Endothelial cell of umbilical vein (primary cell): Measurements from ENCODE around the gene HCK. TPM values are rescaled to one million over a fixed set of nuclear protein-coding genes. Genes with fewer than 3 reads are reported as not detected.

ENCODE experiments used
- BruUV-seq: library from RNA; stranded (reverse); fragments of 400-500 nt; replicated peaks from 2 replicates; lab custom pipeline; 2021; lab: Mats Ljungman, UMichigan
- CTCF ChIA-PET: fragments of 300-600, 350-600 bp; sonication (Branson Sonifier 250); formaldehyde crosslinking; loops from one replicate; lab custom pipeline; 2021; ENCODE audit warnings: antibody characterized with exemption, inconsistent platforms; lab: Charles Lee
- POLR2A ChIA-PET: fragments of 300-600, 350-600 bp; sonication (Branson Sonifier 250); formaldehyde crosslinking; loops from one replicate; lab custom pipeline; 2021; ENCODE audit warnings: antibody characterized with exemption, inconsistent platforms; lab: Charles Lee
- DNase-seq: peaks from one replicate; pipeline ENCODE4 v3.0.0-alpha.2; 2011; ENCODE audit warnings: low read depth, low spot score
- FAIRE-seq: peaks from 2 replicates; lab custom pipeline; 2011; peaks lifted over from hg19 to GRCh38; lab: Jason Lieb, UNC
- H2AFZ ChIP-seq: 2 replicates; pipeline ENCODE4 v1.6.0; 2012; ENCODE audit warnings: low read depth, low read length, control low read depth, inconsistent platforms
- H3K27ac ChIP-seq: 2 replicates; pipeline ENCODE4 v1.5.1; 2011; ENCODE audit warnings: low read depth, mild to moderate bottlenecking, control low read depth, low read length, moderate library complexity; ENCODE audit not compliant: insufficient read depth
- H3K27me3 ChIP-seq, 2 experiments: 2 replicates each; pipeline versions ENCODE4 v1.6.0 to v1.6.1; 2011; ENCODE audit warnings: low read length in 2 of 2, mixed read lengths in 1 of 2; ENCODE audit not compliant: control insufficient read depth in 2 of 2, insufficient read depth in 2 of 2
- H3K36me3 ChIP-seq, 2 experiments: 2 replicates in 1 of 2; 3 replicates in 1 of 2; pipeline ENCODE4 v1.5.1; 2011; ENCODE audit warnings: low read length in 2 of 2, mild to moderate bottlenecking in 1 of 2, moderate library complexity in 1 of 2; ENCODE audit not compliant: control insufficient read depth in 2 of 2, insufficient read depth in 2 of 2; ENCODE audit errors: extremely low read depth in 1 of 2
- H3K4me1 ChIP-seq: 3 replicates; pipeline ENCODE4 v1.5.1; 2011; ENCODE audit warnings: mild to moderate bottlenecking, low read length; ENCODE audit not compliant: control insufficient read depth, insufficient read depth; ENCODE audit errors: extremely low read depth
- H3K4me2 ChIP-seq: 2 replicates; pipeline ENCODE4 v1.6.1; 2011; ENCODE audit warnings: low read length, control low read depth, mixed read lengths; ENCODE audit not compliant: insufficient read depth
- H3K4me3 ChIP-seq, 3 experiments: fragments of 200-600 bp in 1 of 3; sonication (generic), shearing (Covaris generic) in 1 of 3; replicated peaks in 1 of 3; 2 replicates each; pipeline ENCODE4 v1.5.1; 2011 to 2016; ENCODE audit warnings: control low read depth in 3 of 3, low read length in 3 of 3, mild to moderate bottlenecking in 2 of 3, inconsistent platforms in 1 of 3, low read depth in 1 of 3, moderate library complexity in 1 of 3; ENCODE audit not compliant: insufficient read depth in 1 of 3
- H3K79me2 ChIP-seq: 2 replicates; pipeline ENCODE4 v1.6.0; 2012; ENCODE audit warnings: low read length, inconsistent platforms; ENCODE audit not compliant: control insufficient read depth, insufficient read depth
- H3K9ac ChIP-seq: replicated peaks from 2 replicates; pipeline ENCODE3; 2011; ENCODE audit warnings: low read length, control low read depth; ENCODE audit not compliant: insufficient read depth; ENCODE audit errors: extremely low read depth
- H3K9me1 ChIP-seq: replicated peaks from 3 replicates; pipeline ENCODE4 v1.6.0; 2011; ENCODE audit warnings: mild to moderate bottlenecking, low read length; ENCODE audit not compliant: control insufficient read depth, insufficient read depth; ENCODE audit errors: extremely low read depth
- H3K9me3 ChIP-seq: replicated peaks from 2 replicates; pipeline ENCODE4 v1.5.1; 2012; ENCODE audit warnings: low read length, inconsistent platforms; ENCODE audit not compliant: control insufficient read depth, insufficient read depth
- H4K20me1 ChIP-seq: replicated peaks from 2 replicates; pipeline ENCODE3; 2011; ENCODE audit warnings: mild to moderate bottlenecking, low read length; ENCODE audit not compliant: control insufficient read depth, insufficient read depth; ENCODE audit errors: extremely low read depth
- EZH2 ChIP-seq: IDR thresholded peaks from 2 replicates; pipeline ENCODE4 v1.6.1; 2012; ENCODE audit warnings: borderline replicate concordance, low read depth, mild to moderate bottlenecking, moderate library complexity, low read length, inconsistent platforms; ENCODE audit not compliant: severe bottlenecking
- FOS ChIP-seq: IDR thresholded peaks from 2 replicates; pipeline ENCODE4 v1.6.1; 2011; ENCODE audit warnings: mild to moderate bottlenecking, low read length, moderate library complexity, borderline replicate concordance; ENCODE audit not compliant: insufficient read depth
- GATA2 ChIP-seq: IDR thresholded peaks from 2 replicates; pipeline ENCODE4 v1.7.0; 2011; ENCODE audit warnings: low read depth, mild to moderate bottlenecking, moderate library complexity, mixed read lengths, low read length; ENCODE audit not compliant: insufficient read length, insufficient read depth
- JUN ChIP-seq: IDR thresholded peaks from 2 replicates; pipeline ENCODE4 v1.6.1; 2011; ENCODE audit warnings: borderline replicate concordance, low read depth; ENCODE audit not compliant: insufficient read length, insufficient read depth
- MYC ChIP-seq: IDR thresholded peaks from one replicate; pipeline ENCODE4 v1.6.1; 2011; ENCODE audit warnings: mild to moderate bottlenecking, low read depth, low read length
- POLR2A ChIP-seq: IDR thresholded peaks from 2 replicates; pipeline ENCODE4 v1.6.1; 2012; ENCODE audit warnings: low read depth, mild to moderate bottlenecking, control low read depth, low read length
- POLR2AphosphoS5 ChIP-seq: IDR thresholded peaks from 2 replicates; pipeline ENCODE4 v1.6.1; 2012; ENCODE audit warnings: low read depth, mild to moderate bottlenecking, control low read depth, low read length, moderate library complexity; ENCODE audit not compliant: insufficient read depth
- dilution Hi-C: fragments of 300-500 bp; cut with MboI; formaldehyde crosslinking; loops from one replicate; pipeline ENCODE4 v1.15.0; 2019; ENCODE audit warnings: low sequenced_read_pairs; ENCODE audit not compliant: extremely low pct_ligation_motif_present
- intact Hi-C: fragments of 100-400 bp; cut with micrococcal nuclease; formaldehyde crosslinking; loops from one replicate; pipeline ENCODE4 v1.10.0; 2022
- polyA plus RNA-seq, 4 experiments: library from polyadenylated mRNA; depleted of rRNA in 3 of 4; stranded (reverse) in 3 of 4; unstranded in 1 of 4; fragments of >200 nt; gene quantifications; 2 replicates each; pipeline versions ENCODE4 v1.2.1 to v1.2.3, GENCODE V29; 2011 to 2012; ENCODE audit warnings: missing spikeins in 1 of 4
- total RNA-seq: library from RNA; stranded (reverse); gene quantifications from 2 replicates; pipeline ENCODE4 v1.2.3, GENCODE V29; 2021
- TF ChIP-seq, protein P1 (sequence below): IDR thresholded peaks from 2 replicates; pipeline ENCODE4 v1.6.1; 2011; ENCODE audit not compliant: insufficient read depth, insufficient read length
- TF ChIP-seq, protein P2 (sequence below), 2 donors: IDR thresholded peaks; 1 replicate in 1 of 2; 2 replicates in 1 of 2; pipeline ENCODE4 v1.5.1; 2011; ENCODE audit warnings: low read length in 2 of 2, mild to moderate bottlenecking in 2 of 2, moderate library complexity in 2 of 2, control low read depth in 1 of 2, inconsistent platforms in 1 of 2, low read depth in 1 of 2; ENCODE audit not compliant: insufficient read depth in 1 of 2; ENCODE audit errors: extremely low read depth in 1 of 2

The HCK gene
- total and polyA plus RNA-seq, 2 donors (not counting 3 experiments of a cell fraction or from before 2014, with no cell fraction given) = not detected

DNA sequence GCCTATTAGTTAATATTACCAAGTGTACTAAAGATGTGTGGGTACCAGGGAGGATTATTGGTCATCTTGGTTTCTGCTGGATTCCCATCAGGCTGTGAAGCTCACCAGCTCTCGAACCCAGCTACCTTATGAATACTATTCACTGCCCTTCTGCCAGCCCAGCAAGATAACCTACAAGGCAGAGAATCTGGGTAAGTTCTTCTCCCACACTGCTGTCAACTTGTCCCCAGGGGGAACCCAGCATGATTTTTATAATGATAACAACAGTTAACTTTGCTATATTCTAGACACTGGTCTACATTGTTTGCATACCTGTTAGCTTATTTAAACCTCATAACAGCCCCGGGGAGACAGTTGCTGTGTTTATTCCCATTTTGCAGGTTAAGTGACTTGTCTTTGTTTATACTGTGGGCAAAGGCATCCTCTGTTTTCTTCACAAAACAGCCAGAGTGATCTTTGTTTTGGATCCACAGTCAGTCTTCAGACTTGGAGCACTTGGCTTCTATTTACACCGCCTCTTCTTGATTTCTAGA, 84.0 kb downstream of the HCK start:
- ChIA-PET POLR2A (no interaction called here), CTCF (interaction anchor here (0.6 kb wide), 1 partner anchor 516 kb away, joined by 3 read pairs; no protein-coding TSS in a partner anchor)
- no peaks in the 10 kb centered on the region for H4K20me1 ChIP-seq
- H3K27ac ChIP-seq = no peak overlapping the region
- dilution Hi-C loops = no loop called here
- peaks cover 8% of the 10 kb centered on the region for H3K79me2 ChIP-seq
- H3K9me1 ChIP-seq = no peaks in the 10 kb centered on the region
- H3K9me3 ChIP-seq = no peaks in the 10 kb centered on the region
- H2AFZ ChIP-seq = no peak overlapping the region
- DNase-seq (no peak), FAIRE-seq (no peak)
- intact Hi-C loops = no loop called here
- no peak overlapping the region for H3K4me3 ChIP-seq
- peaks cover 5 to 44% of the 10 kb centered on the region in 2 experiments for H3K36me3 ChIP-seq
- no TSS peak for BruUV-seq
- no peak overlapping the region for H3K4me2 ChIP-seq
- no peaks in the 10 kb centered on the region for H3K27me3 ChIP-seq
- no peak overlapping the region for H3K9ac ChIP-seq
- no peak for TF ChIP-seq FOS
- TF ChIP-seq JUN = no peak
- TF ChIP-seq, protein P1, sequence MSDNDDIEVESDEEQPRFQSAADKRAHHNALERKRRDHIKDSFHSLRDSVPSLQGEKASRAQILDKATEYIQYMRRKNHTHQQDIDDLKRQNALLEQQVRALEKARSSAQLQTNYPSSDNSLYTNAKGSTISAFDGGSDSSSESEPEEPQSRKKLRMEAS = no peak
- no peak for TF ChIP-seq MYC
- TF ChIP-seq GATA2 = no peak
- no peak for TF ChIP-seq EZH2
- no peak for TF ChIP-seq POLR2AphosphoS5
- TF ChIP-seq POLR2A = no peak
- TF ChIP-seq, protein P2, sequence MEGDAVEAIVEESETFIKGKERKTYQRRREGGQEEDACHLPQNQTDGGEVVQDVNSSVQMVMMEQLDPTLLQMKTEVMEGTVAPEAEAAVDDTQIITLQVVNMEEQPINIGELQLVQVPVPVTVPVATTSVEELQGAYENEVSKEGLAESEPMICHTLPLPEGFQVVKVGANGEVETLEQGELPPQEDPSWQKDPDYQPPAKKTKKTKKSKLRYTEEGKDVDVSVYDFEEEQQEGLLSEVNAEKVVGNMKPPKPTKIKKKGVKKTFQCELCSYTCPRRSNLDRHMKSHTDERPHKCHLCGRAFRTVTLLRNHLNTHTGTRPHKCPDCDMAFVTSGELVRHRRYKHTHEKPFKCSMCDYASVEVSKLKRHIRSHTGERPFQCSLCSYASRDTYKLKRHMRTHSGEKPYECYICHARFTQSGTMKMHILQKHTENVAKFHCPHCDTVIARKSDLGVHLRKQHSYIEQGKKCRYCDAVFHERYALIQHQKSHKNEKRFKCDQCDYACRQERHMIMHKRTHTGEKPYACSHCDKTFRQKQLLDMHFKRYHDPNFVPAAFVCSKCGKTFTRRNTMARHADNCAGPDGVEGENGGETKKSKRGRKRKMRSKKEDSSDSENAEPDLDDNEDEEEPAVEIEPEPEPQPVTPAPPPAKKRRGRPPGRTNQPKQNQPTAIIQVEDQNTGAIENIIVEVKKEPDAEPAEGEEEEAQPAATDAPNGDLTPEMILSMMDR (IDR thresholded peaks at IDR 0.05; ENCODE audit: extremely low read depth in 1 of 2, insufficient read depth in 1 of 2, low read depth in 1 of 2, low read length in 2 of 2) = no peak
- no peaks in the 10 kb centered on the region for H3K4me1 ChIP-seq
